Tibial artery (tissue), 4 donors: ENCODE data around the gene MEIS3.

Experiments used
- DNase-seq, 2 donors: peaks; one replicate each; pipeline ENCODE4 v3.0.0-alpha.2; 2019
- H3K27ac ChIP-seq, 2 donors: fragments of 200-600 bp; sonication (generic) in 1 of 2; 1 replicate in 1 of 2; 2 replicates in 1 of 2; pipeline ENCODE4 v1.5.1; 2018 to 2019; ENCODE audit warnings: mild to moderate bottlenecking in 1 of 2
- H3K27me3 ChIP-seq, 2 donors: fragments of 200-600 bp; sonication (generic) in 1 of 2; one replicate each; pipeline versions ENCODE4 v1.5.1 to v1.6.0; 2016 to 2019
- H3K36me3 ChIP-seq, 3 donors: fragments of 200-600 bp; sonication (generic) in 2 of 3; one replicate each; pipeline ENCODE4 v1.5.1; 2016 to 2019; ENCODE audit warnings: mild to moderate bottlenecking in 2 of 3
- H3K4me1 ChIP-seq, 4 donors: fragments of 200-600 bp; sonication (generic) in 2 of 4; 1 replicate in 3 of 4; 2 replicates in 1 of 4; pipeline ENCODE4 v1.5.1; 2016 to 2019
- H3K4me3 ChIP-seq, 2 donors: fragments of 200-600 bp; sonication (generic) in 1 of 2; 1 replicate in 1 of 2; 2 replicates in 1 of 2; pipeline ENCODE4 v1.5.1; 2018 to 2019; ENCODE audit warnings: mild to moderate bottlenecking in 2 of 2
- H3K9me3 ChIP-seq, 3 donors: fragments of 200-600 bp; sonication (generic) in 1 of 3; one replicate each; pipeline ENCODE4 v1.5.1; 2016 to 2019
- CTCF ChIP-seq, 2 experiments: fragments of 200-600 bp in 1 of 2; fragments of 450-650 bp in 1 of 2; IDR thresholded peaks; one replicate each; pipeline ENCODE4 v1.5.1; 2017 to 2019; ENCODE audit warnings: antibody characterized with exemption in 2 of 2, mild to moderate bottlenecking in 1 of 2, moderate library complexity in 1 of 2
- intact Hi-C: fragments of 100-400 bp; cut with DNase I; formaldehyde crosslinking; loops from one replicate; pipeline ENCODE4 v1.15.0; 2023; ENCODE audit warnings: low total_unique reads

Gene MEIS3

GRCh38 chr19:47381653-47382279 lies 37.6 kb downstream of the MEIS3 start:
- Histone ChIP-seq H3K9me3 (no peaks in the 10 kb centered on the region), H3K4me1 (no peaks in the 10 kb centered on the region), H3K27me3 (no peaks in the 10 kb centered on the region), H3K36me3 (peaks cover 42 to 58% (median 52%) of the 10 kb centered on the region in 3 donors), H3K27ac (no peak overlapping the region), H3K4me3 (no peak overlapping the region)
- intact Hi-C loops = no loop called here
- no peak for TF ChIP-seq CTCF (IDR thresholded peaks at IDR 0.05)
- DNase-seq = no peak

GRCh38 chr19:47381121-47381520 lies 38.2 kb downstream of the MEIS3 start:
- TF ChIP-seq CTCF (IDR thresholded peaks at IDR 0.05) = no peak
- Histone ChIP-seq H3K4me1 (no peaks in the 10 kb centered on the region), H3K36me3 (peaks cover 49 to 64% (median 59%) of the 10 kb centered on the region in 3 donors), H3K27ac (no peak overlapping the region), H3K9me3 (no peaks in the 10 kb centered on the region), H3K4me3 (no peak overlapping the region), H3K27me3 (no peaks in the 10 kb centered on the region)
- intact Hi-C loops = no loop called here
- DNase-seq = no peak

- H3K36me3 ChIP-seq = peaks cover 55 to 70% (median 64%) of the 10 kb centered on the region in 3 donors
Observed at GRCh38 chr19:47380559-47380958, 38.8 kb downstream of the MEIS3 start.

GRCh38 chr19:47379381-47379938 lies 39.9 kb downstream of the MEIS3 start:
- Histone ChIP-seq H3K4me1 (no peaks in the 10 kb centered on the region), H3K27ac (no peak overlapping the region), H3K27me3 (no peaks in the 10 kb centered on the region), H3K36me3 (peaks cover 63 to 81% (median 75%) of the 10 kb centered on the region in 3 donors), H3K9me3 (no peaks in the 10 kb centered on the region), H3K4me3 (no peak overlapping the region)
- intact Hi-C loops = no loop called here
- no peak for TF ChIP-seq CTCF (IDR thresholded peaks at IDR 0.05)
- no peak for DNase-seq

More at GRCh38 chr19:47380559-47380958, 38.8 kb downstream of the MEIS3 start:
- intact Hi-C loops = no loop called here
- Histone ChIP-seq H3K27me3 (no peaks in the 10 kb centered on the region), H3K27ac (no peak overlapping the region), H3K4me3 (no peak overlapping the region), H3K4me1 (no peaks in the 10 kb centered on the region), H3K9me3 (no peaks in the 10 kb centered on the region)
- no peak for TF ChIP-seq CTCF (IDR thresholded peaks at IDR 0.05)
- DNase-seq = no peak

- intact Hi-C loops = no loop called here
- no peaks in the 10 kb centered on the region for H3K4me1 ChIP-seq
- H3K36me3 ChIP-seq = peaks cover 74 to 93% (median 87%) of the 10 kb centered on the region in 3 donors
- no peak for DNase-seq
- no peak for TF ChIP-seq CTCF (IDR thresholded peaks at IDR 0.05)
- no peaks in the 10 kb centered on the region for H3K27me3 ChIP-seq
- no peak overlapping the region for H3K27ac ChIP-seq
- no peaks in the 10 kb centered on the region for H3K9me3 ChIP-seq
- no peak overlapping the region for H3K4me3 ChIP-seq
Observed at GRCh38 chr19:47378246-47378645, 41.1 kb downstream of the MEIS3 start.
